Smooth muscle cell (in vitro differentiated cells): ENCODE results near the gene COMMD8. TPM values are rescaled to one million over a fixed set of nuclear protein-coding genes. Genes with fewer than 3 reads are reported as not detected.

Source experiments
- DNase-seq: peaks from one replicate; lab custom pipeline; 2025; ENCODE audit not compliant: unreplicated experiment; lab: John Stamatoyannopoulos, UW
- H2AFZ ChIP-seq: fragments of 200-600 bp; sonication (generic); 2 replicates; pipeline ENCODE4 v1.6.0; 2016; ENCODE audit warnings: antibody characterized with exemption, low read depth, mild to moderate bottlenecking
- H3F3A ChIP-seq: fragments of 200-600 bp; sonication (generic); 2 replicates; pipeline ENCODE4 v1.6.0; 2017; ENCODE audit warnings: antibody characterized with exemption, low read depth
- H3K27ac ChIP-seq: fragments of 200-600 bp; sonication (generic); 2 replicates; pipeline ENCODE4 v1.5.1; 2016; ENCODE audit warnings: low read depth, mild to moderate bottlenecking
- H3K27me3 ChIP-seq: fragments of 200-600 bp; sonication (generic); 2 replicates; pipeline ENCODE4 v1.6.1; 2016; ENCODE audit warnings: low read depth, mild to moderate bottlenecking
- H3K36me3 ChIP-seq: fragments of 200-600 bp; sonication (generic); 2 replicates; pipeline ENCODE4 v1.5.1; 2016; ENCODE audit warnings: low read depth
- H3K4me1 ChIP-seq: fragments of 200-600 bp; sonication (generic); 2 replicates; pipeline ENCODE4 v1.5.1; 2016; ENCODE audit warnings: low read depth
- H3K4me2 ChIP-seq: fragments of 200-600 bp; sonication (generic); 2 replicates; pipeline ENCODE4 v1.6.0; 2016; ENCODE audit warnings: mild to moderate bottlenecking
- H3K4me3 ChIP-seq: fragments of 200-600 bp; sonication (generic); 2 replicates; pipeline ENCODE4 v1.5.1; 2016; ENCODE audit warnings: mild to moderate bottlenecking
- H3K79me2 ChIP-seq: fragments of 200-600 bp; sonication (generic); 2 replicates; pipeline ENCODE4 v1.6.0; 2016; ENCODE audit warnings: low read depth, mild to moderate bottlenecking
- H3K9ac ChIP-seq: fragments of 200-600 bp; sonication (generic); 2 replicates; pipeline ENCODE4 v1.6.0; 2016; ENCODE audit warnings: low read depth
- H3K9me3 ChIP-seq: fragments of 200-600 bp; sonication (generic); replicated peaks from 2 replicates; pipeline ENCODE4 v1.5.1; 2016; ENCODE audit warnings: low read depth
- H4K20me1 ChIP-seq: fragments of 200-600 bp; sonication (generic); 2 replicates; pipeline ENCODE4 v1.6.0; 2016; ENCODE audit warnings: low read depth
- CTCF ChIP-seq: fragments of 200-600 bp; sonication (generic); IDR thresholded peaks from 2 replicates; pipeline ENCODE4 v1.5.1; 2017; ENCODE audit warnings: borderline replicate concordance, mild to moderate bottlenecking, antibody characterized with exemption; ENCODE audit not compliant: insufficient read depth, poor library complexity, severe bottlenecking
- WGBS: methylation state at CpG from one replicate; pipeline ENCODE4 v1.1.7; 2016; ENCODE audit warnings: low lambda C conversion rate; 5-methylcytosine and 5-hydroxymethylcytosine counted together
- polyA plus RNA-seq: library from polyadenylated mRNA; unstranded; fragments of >200 nt; fragmentation: Nextera tagmentation; extraction: Ambion mirVana; gene quantifications from 2 replicates; pipeline ENCODE4 v1.2.1, GENCODE V29; 2016
- total RNA-seq: library from RNA; depleted of rRNA; stranded (reverse); fragments of >200 nt; gene quantifications from 2 replicates; pipeline ENCODE4 v1.2.3, GENCODE V29; 2014

The COMMD8 gene
- total and polyA plus RNA-seq, 2 experiments from 2014 or later = 29.0 to 35.5 TPM

- H3F3A ChIP-seq = no peaks in the 10 kb centered on the region
- H3K4me1 ChIP-seq = peaks cover 2% of the 10 kb centered on the region
- H3K27ac ChIP-seq = no peak overlapping the region
- no peaks in the 10 kb centered on the region for H3K27me3 ChIP-seq
- no peaks in the 10 kb centered on the region for H3K79me2 ChIP-seq
- H2AFZ ChIP-seq = no peak overlapping the region
- no peaks in the 10 kb centered on the region for H4K20me1 ChIP-seq
- H3K9me3 ChIP-seq = no peaks in the 10 kb centered on the region
- H3K9ac ChIP-seq = no peak overlapping the region
- WGBS = 63% methylated on average over 3 of the region's 3 CpGs
- no peak for TF ChIP-seq CTCF
- no peak overlapping the region for H3K4me3 ChIP-seq
- H3K4me2 ChIP-seq = no peak overlapping the region
- H3K36me3 ChIP-seq = no peaks in the 10 kb centered on the region
- no peak for DNase-seq
These were observed 41.6 kb upstream of the COMMD8 start for GRCh38 chr4:47505147-47505546.

- no peaks in the 10 kb centered on the region for H3K4me1 ChIP-seq
- no peaks in the 10 kb centered on the region for H3K27me3 ChIP-seq
- no peaks in the 10 kb centered on the region for H3K9me3 ChIP-seq
- no peak overlapping the region for H3K27ac ChIP-seq
- H3K36me3 ChIP-seq = no peaks in the 10 kb centered on the region
- no peaks in the 10 kb centered on the region for H4K20me1 ChIP-seq
- TF ChIP-seq CTCF = no peak
- H3K79me2 ChIP-seq = no peaks in the 10 kb centered on the region
- H3K4me3 ChIP-seq = no peak overlapping the region
- H3F3A ChIP-seq = no peaks in the 10 kb centered on the region
- no peak overlapping the region for H2AFZ ChIP-seq
- WGBS = 60% methylated on average over 3 of the region's 3 CpGs
- no peak overlapping the region for H3K9ac ChIP-seq
- H3K4me2 ChIP-seq = no peak overlapping the region
- no peak for DNase-seq
These were observed 37.3 kb upstream of the COMMD8 start for GRCh38 chr4:47500776-47501175.

- WGBS = 83% methylated on average over 2 of the region's 2 CpGs
- no peak overlapping the region for H3K4me2 ChIP-seq
- H3F3A ChIP-seq = no peaks in the 10 kb centered on the region
- no peaks in the 10 kb centered on the region for H3K9me3 ChIP-seq
- no peak overlapping the region for H3K9ac ChIP-seq
- H3K79me2 ChIP-seq = no peaks in the 10 kb centered on the region
- DNase-seq = no peak
- no peak overlapping the region for H3K27ac ChIP-seq
- H3K4me1 ChIP-seq = no peaks in the 10 kb centered on the region
- H3K36me3 ChIP-seq = no peaks in the 10 kb centered on the region
- no peaks in the 10 kb centered on the region for H4K20me1 ChIP-seq
- H3K4me3 ChIP-seq = no peak overlapping the region
- no peaks in the 10 kb centered on the region for H3K27me3 ChIP-seq
- H2AFZ ChIP-seq = no peak overlapping the region
- no peak for TF ChIP-seq CTCF
These were observed 36.2 kb upstream of the COMMD8 start for GRCh38 chr4:47499700-47500099.

- Histone ChIP-seq H3K27ac (no peak overlapping the region), H3K4me3 (no peak overlapping the region), H3K9me3 (no peaks in the 10 kb centered on the region), H4K20me1 (no peaks in the 10 kb centered on the region), H3K36me3 (no peaks in the 10 kb centered on the region), H3K4me2 (no peak overlapping the region), H3K79me2 (no peaks in the 10 kb centered on the region), H3F3A (no peaks in the 10 kb centered on the region), H3K27me3 (no peaks in the 10 kb centered on the region), H2AFZ (no peak overlapping the region), H3K4me1 (no peaks in the 10 kb centered on the region), H3K9ac (no peak overlapping the region)
- no peak for DNase-seq
- 95% methylated on average over 6 of the region's 6 CpGs for WGBS
- TF ChIP-seq CTCF = no peak
These were observed 35.4 kb upstream of the COMMD8 start for GRCh38 chr4:47498899-47499298.
